HAP-1 (cell line): ENCODE results near the gene ZNF17.
"Not testable (repeated sequence)": the region's sequence is repeated elsewhere in the genome, so short reads cannot be mapped to it uniquely, and the experiment has no call there.

ENCODE experiments used
- DNase-seq, 2 experiments: peaks; one replicate each; pipeline ENCODE4 v3.0.0-alpha.2; 2016 to 2020; ENCODE audit warnings: low spot score in 2 of 2
- H3K27me3 ChIP-seq: fragments of 250-450 bp; sonication (Bioruptor Pico); 2 replicates; pipeline ENCODE4 v1.5.1; 2020; ENCODE audit warnings: low read depth, mild to moderate bottlenecking, moderate library complexity
- H3K36me3 ChIP-seq: fragments of 250-450 bp; sonication (Bioruptor Pico); replicated peaks from 2 replicates; pipeline ENCODE4 v1.5.1; 2020; ENCODE audit warnings: mild to moderate bottlenecking
- H3K4me1 ChIP-seq: fragments of 250-450 bp; sonication (Bioruptor Pico); 2 replicates; pipeline ENCODE4 v1.5.1; 2020; ENCODE audit warnings: mild to moderate bottlenecking
- H3K4me3 ChIP-seq: fragments of 250-450 bp; sonication (Bioruptor Pico); 2 replicates; pipeline ENCODE4 v1.5.1; 2020; ENCODE audit warnings: mild to moderate bottlenecking, moderate library complexity
- H3K9me3 ChIP-seq: fragments of 250-450 bp; sonication (Bioruptor Pico); 2 replicates; pipeline ENCODE4 v1.5.1; 2020; ENCODE audit warnings: mild to moderate bottlenecking, moderate library complexity
- in situ Hi-C: fragments of 300-500 bp; cut with MboI; formaldehyde crosslinking; loops from 3 replicates; pipeline ENCODE4 v1.14.3; 2020; ENCODE audit warnings: low sequenced_read_pairs, inconsistent platforms, mixed read lengths

Gene ZNF17

GRCh38 chr19:57410877-57411671, at the start of gene ZNF17:
ZNF17 (plus strand) TSS chr19:57411161; CDS start chr19:57413616, 2,455 bp downstream.
- DNase-seq, result peak; percentile 92 to 94
- H3K36me3 ChIP-seq, result peaks cover 5% of the 10 kb centered on the region; the same call in 1 of the 2 replicates
- in situ Hi-C loops, result no loop called here
- no peaks in the 10 kb centered on the region; the same call in 1 of the 2 replicates for H3K4me1 ChIP-seq
- H3K9me3 ChIP-seq, result no peaks in the 10 kb centered on the region
- no peaks in the 10 kb centered on the region for H3K27me3 ChIP-seq
- H3K4me3 ChIP-seq, result peak within 1 kb of the TSS; percentile 90

GRCh38 chr19:57362419-57362818, 48.5 kb upstream of the ZNF17 start:
- DNase-seq, result no peak
- in situ Hi-C loops, result no loop called here
- Histone ChIP-seq H3K36me3 (peaks cover 5% of the 10 kb centered on the region), H3K27me3 (no peaks in the 10 kb centered on the region), H3K4me1 (peaks cover 3% of the 10 kb centered on the region; the same call in 1 of the 2 replicates), H3K9me3 (0 out of 2 replicates have a peak, but pooled peaks cover 3% of the 10 kb centered on the region), H3K4me3 (peak overlapping the region; percentile 51; the same call in 1 of the 2 replicates)

GRCh38 chr19:57362997-57363687, 47.8 kb upstream of the ZNF17 start, which contains the start of the genes TRAPPC2B and ZNF547:
TRAPPC2B (plus strand) TSS chr19:57363551; CDS start chr19:57364834, 1,283 bp downstream.
ZNF547 (plus strand) TSS chr19:57363551; CDS start chr19:57368556, 5,005 bp downstream.
- Histone ChIP-seq H3K36me3 (no peaks in the 10 kb centered on the region; the same call in 1 of the 2 replicates), H3K4me3 (peak within 1 kb of the TSS; percentile 51), H3K9me3 (0 out of 2 replicates have a peak, but pooled peaks cover 3% of the 10 kb centered on the region), H3K27me3 (no peaks in the 10 kb centered on the region), H3K4me1 (peaks cover 3% of the 10 kb centered on the region; the same call in 1 of the 2 replicates)
- DNase-seq, result peak; percentile 94 to 97
- in situ Hi-C loops, result no loop called here

GRCh38 chr19:57363688-57364181, 47.2 kb upstream of the ZNF17 start:
- peak in 1 of 2 experiments; percentile 8 for DNase-seq
- peaks cover 3% of the 10 kb centered on the region; the same call in 1 of the 2 replicates for H3K4me1 ChIP-seq
- H3K9me3 ChIP-seq, result 0 out of 2 replicates have a peak, but pooled peaks cover 3% of the 10 kb centered on the region
- H3K27me3 ChIP-seq, result no peaks in the 10 kb centered on the region
- no peaks in the 10 kb centered on the region for H3K36me3 ChIP-seq
- in situ Hi-C loops, result no loop called here
- peak overlapping the region; percentile 51 for H3K4me3 ChIP-seq

GRCh38 chr19:57366776-57367175, 44.2 kb upstream of the ZNF17 start:
- in situ Hi-C loops, result no loop called here
- H3K9me3 ChIP-seq, result 0 out of 2 replicates have a peak, but pooled peaks cover 3% of the 10 kb centered on the region
- H3K4me3 ChIP-seq, result no peak overlapping the region
- H3K4me1 ChIP-seq, result peaks cover 3% of the 10 kb centered on the region; the same call in 1 of the 2 replicates
- H3K36me3 ChIP-seq, result no peaks in the 10 kb centered on the region; the same call in 1 of the 2 replicates
- H3K27me3 ChIP-seq, result no peaks in the 10 kb centered on the region
- DNase-seq, result no peak

GRCh38 chr19:57374179-57374578, 36.8 kb upstream of the ZNF17 start:
- H3K27me3 ChIP-seq, result no peaks in the 10 kb centered on the region
- H3K36me3 ChIP-seq, result peaks cover 9% of the 10 kb centered on the region
- peaks cover 10% of the 10 kb centered on the region; the same call in 1 of the 2 replicates for H3K9me3 ChIP-seq
- in situ Hi-C loops, result no loop called here
- H3K4me3 ChIP-seq, result no peak overlapping the region
- no peaks in the 10 kb centered on the region for H3K4me1 ChIP-seq
- DNase-seq, result no peak

GRCh38 chr19:57374647-57375046, 36.3 kb upstream of the ZNF17 start:
- H3K27me3 ChIP-seq, H3K36me3 ChIP-seq, H3K4me3 ChIP-seq, DNase-seq, in situ Hi-C loops, H3K4me1 ChIP-seq: not testable (repeated sequence)
- peaks cover 10% of the 10 kb centered on the region; the same call in 1 of the 2 replicates for H3K9me3 ChIP-seq

- Histone ChIP-seq H3K4me3 (no peak overlapping the region), H3K36me3 (peaks cover 9% of the 10 kb centered on the region)
Observed at GRCh38 chr19:57376151-57376550, 34.8 kb upstream of the ZNF17 start.

GRCh38 chr19:57377498-57378146, 33.3 kb upstream of the ZNF17 start:
- peaks cover 10% of the 10 kb centered on the region; the same call in 1 of the 2 replicates for H3K9me3 ChIP-seq
- DNase-seq, result no peak
- no peaks in the 10 kb centered on the region for H3K27me3 ChIP-seq
- no peak overlapping the region for H3K4me3 ChIP-seq
- H3K4me1 ChIP-seq, result no peaks in the 10 kb centered on the region
- H3K36me3 ChIP-seq, result peaks cover 9% of the 10 kb centered on the region
- in situ Hi-C loops, result no loop called here

More at GRCh38 chr19:57376151-57376550, 34.8 kb upstream of the ZNF17 start:
- DNase-seq, result no peak
- Histone ChIP-seq H3K27me3 (no peaks in the 10 kb centered on the region), H3K4me1 (no peaks in the 10 kb centered on the region), H3K9me3 (peaks cover 10% of the 10 kb centered on the region; the same call in 1 of the 2 replicates)
- in situ Hi-C loops, result no loop called here

GRCh38 chr19:57380923-57381322, 30.0 kb upstream of the ZNF17 start:
- in situ Hi-C loops, result no loop called here
- Histone ChIP-seq H3K9me3 (peaks cover 10% of the 10 kb centered on the region; the same call in 1 of the 2 replicates), H3K36me3 (peaks cover 6% of the 10 kb centered on the region), H3K4me3 (no peak overlapping the region), H3K4me1 (no peaks in the 10 kb centered on the region), H3K27me3 (no peaks in the 10 kb centered on the region)
- no peak for DNase-seq

- Histone ChIP-seq H3K4me1 (no peaks in the 10 kb centered on the region), H3K36me3 (no peaks in the 10 kb centered on the region; the same call in 1 of the 2 replicates), H3K27me3 (no peaks in the 10 kb centered on the region), H3K4me3 (no peak overlapping the region), H3K9me3 (peaks cover 4% of the 10 kb centered on the region; the same call in 1 of the 2 replicates)
- DNase-seq, result no peak
- in situ Hi-C loops, result no loop called here
Observed at GRCh38 chr19:57382806-57383488, 28.0 kb upstream of the ZNF17 start.

GRCh38 chr19:57389194-57389729, 21.7 kb upstream of the ZNF17 start:
- no peak for DNase-seq
- no peaks in the 10 kb centered on the region for H3K9me3 ChIP-seq
- H3K27me3 ChIP-seq, result no peaks in the 10 kb centered on the region
- H3K4me3 ChIP-seq, result peak overlapping the region; percentile 84
- H3K36me3 ChIP-seq, result no peaks in the 10 kb centered on the region
- H3K4me1 ChIP-seq, result peaks cover 2% of the 10 kb centered on the region; the same call in 1 of the 2 replicates
- in situ Hi-C loops, result no loop called here
